T-helper 2 cell (primary cell): Measurements from ENCODE around the gene ZNF585A.
"Not testable (repeated sequence)": the region's sequence is repeated elsewhere in the genome, so short reads cannot be mapped to it uniquely, and the experiment has no call there.

ENCODE experiments used
- DNase-seq, 5 experiments: peaks; one replicate each; pipeline versions ENCODE4 v3.0.0 to v3.0.0-alpha.2; 2012 to 2022
- total RNA-seq, 2 donors: gene quantifications; one replicate each; lab custom pipeline; 2026; lab: John Stamatoyannopoulos, UW

Gene ZNF585A
- 1.9 to 4.7 reads per million in 2 donors for total RNA-seq

- DNase-seq: peak; percentile 63 to 98 (median 84)
Observed at GRCh38 chr19:37172368-37173366, at the start of gene ZNF585A. Gene ZNF585A (minus strand): TSS chr19:37172695. CDS start chr19:37169910, 2,785 bp downstream.

GRCh38 chr19:37221136-37221535 lies 48.6 kb upstream of the ZNF585A start:
- no peak for DNase-seq

GRCh38 chr19:37220383-37220782 lies 47.9 kb upstream of the ZNF585A start:
- DNase-seq: no peak

- no peak for DNase-seq
Observed at GRCh38 chr19:37218592-37218935, 46.1 kb upstream of the ZNF585A start.

GRCh38 chr19:37217775-37218591 lies 45.5 kb upstream of the ZNF585A start, which contains the start of gene ZNF383:
Gene ZNF383 (plus strand): TSS chr19:37218214. CDS start chr19:37230454, 12,240 bp downstream.
- peak; percentile 43 to 95 (median 75) for DNase-seq

GRCh38 chr19:37217480-37217774 lies 44.9 kb upstream of the ZNF585A start:
- DNase-seq: no peak

- no peak for DNase-seq
Observed at GRCh38 chr19:37197768-37198167, 25.3 kb upstream of the ZNF585A start.

GRCh38 chr19:37197115-37197514 lies 24.6 kb upstream of the ZNF585A start:
- not testable (repeated sequence) for DNase-seq

- not testable (repeated sequence) for DNase-seq
Observed at GRCh38 chr19:37195248-37195647, 22.8 kb upstream of the ZNF585A start.

- not testable (repeated sequence) for DNase-seq
Observed at GRCh38 chr19:37186071-37186470, 13.6 kb upstream of the ZNF585A start.

GRCh38 chr19:37165635-37166034 lies 6.9 kb downstream of the ZNF585A start:
- DNase-seq: no peak

- DNase-seq: no peak
Observed at GRCh38 chr19:37160153-37160552, 12.3 kb downstream of the ZNF585A start.

- no peak for DNase-seq
Observed at GRCh38 chr19:37148214-37148613, 24.3 kb downstream of the ZNF585A start.

GRCh38 chr19:37136111-37136510 lies 36.4 kb downstream of the ZNF585A start:
- DNase-seq: no peak

GRCh38 chr19:37128821-37129177 lies 43.7 kb downstream of the ZNF585A start:
- DNase-seq: no peak

- DNase-seq: no peak
Observed at GRCh38 chr19:37127999-37128820, 44.3 kb downstream of the ZNF585A start.

GRCh38 chr19:37122093-37122492 lies 50.4 kb downstream of the ZNF585A start:
- not testable (repeated sequence) for DNase-seq

GRCh38 chr19:37114001-37114400 lies 58.5 kb downstream of the ZNF585A start:
- DNase-seq: no peak

- DNase-seq: peak in 1 of 5 experiments; percentile 4
Observed at GRCh38 chr19:37111753-37112152, 60.7 kb downstream of the ZNF585A start.

- DNase-seq: not testable (repeated sequence)
Observed at GRCh38 chr19:37104135-37104534, 68.4 kb downstream of the ZNF585A start.

- no peak for DNase-seq
Observed at GRCh38 chr19:37098570-37098969, 73.9 kb downstream of the ZNF585A start.

- DNase-seq: no peak
Observed at GRCh38 chr19:37095859-37096258, 76.6 kb downstream of the ZNF585A start.
